ENCODE data around the gene ADAM19.

GRCh38 chr5:157484768-157485167 is 90.8 kb downstream of the ADAM19 start:
- TF ChIP-seq CTCF (IDR thresholded peaks at IDR 0.05; ENCODE audit: borderline replicate concordance, extremely low read depth, low read length, poor library complexity, severe bottlenecking) (no peak), EZH2 (IDR thresholded peaks at IDR 0.05; ENCODE audit: borderline replicate concordance, low read depth, low read length, severe bottlenecking) (no peak)

All from DND-41 (cell line).